Tongue (tissue), 2 donors: Measurements from ENCODE around the gene PCDH9. TPM values are rescaled to one million over a fixed set of nuclear protein-coding genes. Genes with fewer than 3 reads are reported as not detected.
A peak's percentile ranks its signal among the peaks of the same experiment; 100 is the strongest.
"Not testable (repeated sequence)": the region's sequence is repeated elsewhere in the genome, so short reads cannot be mapped to it uniquely, and the experiment has no call there.

Source experiments
- DNase-seq: peaks from one replicate; pipeline ENCODE4 v3.0.0-alpha.2; 2015
- total RNA-seq: library from RNA; depleted of rRNA; stranded (reverse); fragments of >200 nt; gene quantifications from one replicate; pipeline ENCODE4 v1.2.3, GENCODE V29; 2014

PCDH9 gene
- total RNA-seq, 1 donor from 2014 or later = 6.9 TPM

DNA sequence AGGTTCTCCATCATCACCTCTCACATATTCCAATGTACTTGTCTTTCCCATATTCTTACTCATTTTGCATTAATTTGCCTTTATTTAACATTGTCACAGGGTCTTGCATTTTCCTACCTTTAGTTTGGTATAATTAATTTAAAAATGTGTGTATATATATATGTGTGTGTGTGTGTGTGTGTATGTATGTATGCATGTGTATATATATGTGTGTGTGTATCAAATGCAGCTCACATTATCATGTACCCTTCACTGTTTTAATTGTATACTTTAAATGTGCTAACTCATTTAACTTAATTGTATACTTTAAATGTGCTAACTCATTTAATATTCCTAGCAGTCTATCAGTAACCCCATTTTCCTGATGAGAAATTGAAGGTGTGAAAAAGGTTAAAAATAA, 104.5 kb downstream of the PCDH9 start:
- DNase-seq = no peak

DNA sequence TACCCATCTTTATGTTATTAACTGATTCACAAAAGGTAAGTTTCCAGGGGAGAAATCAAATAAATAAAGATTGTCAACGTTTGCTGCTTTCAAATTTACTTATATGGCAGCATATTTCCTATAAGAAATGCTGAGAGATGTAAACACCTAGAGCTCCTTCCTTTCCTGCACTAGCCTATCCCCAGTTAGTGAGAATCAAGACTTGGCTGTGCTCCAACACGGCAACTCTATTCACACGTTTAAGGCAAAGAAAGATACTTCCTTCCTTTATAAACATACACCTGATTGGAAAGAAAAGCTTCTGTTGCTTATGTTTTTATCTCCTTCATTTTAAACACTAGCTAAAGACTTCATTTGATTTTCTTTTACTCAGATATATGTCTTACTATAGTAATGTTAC, 107.0 kb downstream of the PCDH9 start:
- no peak for DNase-seq

DNA sequence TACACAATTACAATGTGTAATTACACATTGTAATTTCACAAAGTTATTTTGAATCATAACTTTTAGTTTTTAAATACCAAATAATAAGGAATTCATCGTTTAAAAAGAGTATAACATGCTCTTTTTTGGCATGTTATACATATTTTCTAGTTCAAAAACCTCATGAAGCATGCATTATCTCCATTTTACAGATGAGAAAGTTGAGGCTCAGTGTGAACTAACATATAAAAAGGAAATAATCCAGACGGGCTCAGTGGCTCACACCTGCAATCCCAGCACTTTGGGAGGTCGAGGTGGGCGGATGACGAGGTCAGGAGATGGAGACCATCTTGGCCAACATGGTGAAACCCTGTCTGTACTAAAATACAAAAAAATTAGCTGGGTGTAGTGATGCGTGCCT, 107.9 kb downstream of the PCDH9 start:
- DNase-seq = no peak

DNA sequence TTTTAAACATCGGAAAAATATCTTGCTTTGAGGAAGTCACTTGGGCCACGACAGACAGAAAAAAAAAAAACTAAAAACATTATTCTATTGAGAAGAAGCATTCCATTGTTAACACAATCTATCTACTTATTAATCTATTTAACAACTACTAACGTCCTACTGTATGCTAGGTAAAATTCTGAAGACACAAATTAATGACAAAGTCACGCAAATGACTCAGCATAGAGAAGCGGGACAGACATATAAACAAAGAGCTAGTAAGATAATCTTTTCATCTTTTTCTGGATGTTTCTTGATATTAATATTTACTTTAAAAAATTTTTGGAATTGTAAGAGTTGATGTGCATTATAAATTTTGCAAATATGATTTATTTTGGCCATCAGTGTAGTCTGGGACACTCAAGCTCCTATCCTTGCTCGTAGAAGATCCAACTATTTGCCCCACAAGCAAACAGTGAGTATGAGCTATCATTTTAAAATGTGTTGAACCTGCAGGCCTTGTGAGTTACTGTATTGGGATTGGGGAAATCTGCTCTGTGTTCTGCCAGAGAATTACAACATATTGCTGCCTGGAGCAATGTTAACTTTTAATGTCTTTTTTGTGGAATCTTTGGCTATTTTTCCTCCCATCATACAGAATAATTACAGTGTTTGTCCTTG, 109.1 kb downstream of the PCDH9 start:
- no peak for DNase-seq

DNA sequence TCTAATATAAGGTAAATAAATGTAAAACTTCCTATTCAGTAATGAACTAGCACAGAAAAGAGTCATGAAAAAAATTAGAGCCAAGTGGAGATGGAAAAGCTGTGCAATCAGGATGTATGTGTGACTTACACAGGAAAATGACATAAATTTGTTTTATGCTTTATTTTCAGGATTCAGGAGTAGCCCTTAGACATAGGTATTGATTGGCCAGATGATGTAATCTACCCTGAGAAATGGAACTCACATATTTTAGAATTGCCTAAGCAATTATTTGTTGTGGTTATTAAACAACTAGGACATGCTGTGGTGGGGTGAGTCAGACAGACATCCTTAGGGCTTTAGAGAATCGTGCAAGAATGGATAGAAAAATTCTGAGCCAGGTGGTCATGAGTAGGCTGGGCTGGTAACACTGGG, 110.6 kb downstream of the PCDH9 start:
- no peak for DNase-seq

DNA sequence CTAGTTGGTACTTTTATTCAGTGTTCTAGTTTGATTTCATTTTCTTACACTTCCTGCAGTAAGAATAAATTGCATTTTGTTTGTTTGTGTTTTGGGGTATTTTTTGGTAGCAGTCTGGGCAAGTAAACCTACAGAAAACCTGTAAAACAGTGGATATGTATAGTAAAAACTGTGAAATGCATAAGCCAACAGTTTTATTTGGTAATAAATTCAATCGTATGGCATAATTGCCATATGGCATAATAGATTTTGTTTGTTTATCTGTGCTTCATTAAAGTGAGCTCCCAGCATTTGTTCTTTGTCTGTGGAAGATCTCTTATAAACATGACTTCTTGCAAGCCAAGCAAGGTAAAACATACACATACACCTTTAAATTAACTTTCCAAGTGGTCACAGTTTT, 111.9 kb downstream of the PCDH9 start:
- no peak for DNase-seq

DNA sequence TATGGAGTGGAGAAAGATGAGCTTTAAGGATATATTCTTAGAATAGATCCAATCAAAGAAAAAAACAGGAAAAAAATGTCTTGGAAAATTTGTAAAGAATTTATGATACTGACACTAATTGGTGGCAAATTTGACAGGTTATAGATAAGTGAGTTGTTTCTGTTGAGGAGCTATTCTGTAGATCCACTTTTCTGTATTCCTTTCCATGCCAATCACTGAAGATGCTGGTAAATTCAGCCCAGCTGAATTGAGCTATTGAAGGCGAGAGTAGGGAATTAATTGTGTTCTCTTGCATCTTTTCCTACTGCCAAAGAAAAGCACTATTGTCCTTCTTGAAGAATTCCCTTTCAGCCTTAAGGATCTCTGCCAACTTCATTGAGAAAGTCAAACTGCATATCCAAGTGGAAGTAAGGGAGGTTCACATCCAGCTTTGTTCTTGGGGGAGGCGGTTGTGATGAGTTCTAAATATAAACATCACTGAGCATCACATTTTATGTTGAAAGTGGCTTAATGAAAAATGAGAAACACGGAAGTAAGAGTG, 113.1 kb downstream of the PCDH9 start:
- peak; percentile 24 for DNase-seq

DNA sequence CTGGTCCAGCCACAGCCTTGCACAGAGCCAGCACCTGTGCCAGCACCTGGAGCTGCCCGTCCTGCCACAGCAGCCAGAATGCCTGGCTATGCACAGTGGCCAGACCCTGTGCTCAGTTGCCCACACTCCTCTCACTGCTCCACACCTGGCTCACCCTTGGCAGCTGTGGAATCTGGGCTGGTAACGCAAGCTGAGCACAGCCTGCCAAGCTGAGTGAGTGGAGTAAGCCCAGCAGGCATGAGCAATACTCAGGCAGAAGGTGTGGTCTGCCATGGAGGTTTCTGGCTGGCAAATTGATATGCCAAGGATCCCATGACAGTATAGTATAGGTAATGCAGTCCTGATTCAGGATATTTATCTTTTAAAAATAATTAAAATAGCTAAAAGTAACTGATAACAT, 122.2 kb downstream of the PCDH9 start:
- no peak for DNase-seq

DNA sequence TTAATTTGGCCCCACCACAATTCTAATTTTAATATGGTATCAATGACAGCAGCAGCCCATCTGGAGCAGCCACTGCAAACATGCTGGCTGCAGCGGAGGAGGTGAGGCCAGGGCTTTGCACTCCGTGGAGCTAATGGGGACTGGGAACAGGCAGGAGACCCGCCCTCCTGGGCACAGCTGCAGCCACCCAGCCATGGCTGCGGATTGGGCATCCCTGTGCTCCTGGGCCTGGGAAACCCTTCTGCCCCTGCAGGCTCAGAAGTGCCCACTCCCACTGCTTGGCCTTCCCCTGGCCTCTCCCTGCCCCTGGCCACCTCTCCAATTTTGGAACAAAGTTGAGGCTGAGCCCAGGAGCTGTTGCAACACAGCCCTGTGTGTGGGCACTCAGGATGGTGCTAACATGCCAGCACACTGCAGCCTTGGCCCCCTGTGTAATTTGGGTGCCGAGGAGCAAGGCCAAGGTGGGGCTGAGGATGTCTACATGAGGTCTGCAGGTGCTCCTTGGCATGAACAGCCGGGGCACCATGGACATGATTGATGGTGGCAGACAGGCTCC, 123.6 kb downstream of the PCDH9 start:
- DNase-seq = no peak

DNA sequence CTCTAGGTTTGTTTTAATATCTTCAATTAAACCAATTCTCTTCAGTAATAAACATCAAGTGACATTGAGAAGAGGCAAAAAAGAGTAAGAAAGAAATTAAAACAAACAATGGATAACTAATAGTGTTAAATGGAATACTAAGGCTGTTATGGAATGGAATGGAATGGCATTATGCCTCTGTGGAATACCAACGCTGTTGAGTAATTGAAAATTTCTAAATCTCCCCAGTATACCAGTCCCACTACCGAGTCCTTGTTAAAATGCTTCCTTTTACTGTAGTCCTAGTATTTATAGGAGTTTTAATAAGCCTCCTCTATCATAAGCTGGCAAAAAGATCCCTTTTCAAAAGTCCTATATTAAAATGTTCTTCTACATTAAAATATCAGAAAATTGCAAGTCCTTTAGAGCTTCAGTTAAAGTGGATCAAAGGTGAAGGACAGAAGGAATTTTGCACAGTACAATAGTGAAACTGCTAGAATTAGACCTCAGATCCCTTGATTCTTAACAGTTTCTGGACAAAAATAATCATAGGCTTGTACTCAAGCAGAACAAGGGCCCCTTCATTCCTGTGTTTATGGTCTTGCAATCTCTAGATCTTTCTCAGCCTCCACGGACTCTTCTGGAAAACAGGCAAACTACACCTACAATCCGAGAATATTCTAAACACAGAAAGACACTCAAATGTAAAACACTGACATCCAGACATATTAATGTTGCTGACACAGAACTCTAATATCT, 128.2 kb downstream of the PCDH9 start:
- DNase-seq = peak; percentile 6

DNA sequence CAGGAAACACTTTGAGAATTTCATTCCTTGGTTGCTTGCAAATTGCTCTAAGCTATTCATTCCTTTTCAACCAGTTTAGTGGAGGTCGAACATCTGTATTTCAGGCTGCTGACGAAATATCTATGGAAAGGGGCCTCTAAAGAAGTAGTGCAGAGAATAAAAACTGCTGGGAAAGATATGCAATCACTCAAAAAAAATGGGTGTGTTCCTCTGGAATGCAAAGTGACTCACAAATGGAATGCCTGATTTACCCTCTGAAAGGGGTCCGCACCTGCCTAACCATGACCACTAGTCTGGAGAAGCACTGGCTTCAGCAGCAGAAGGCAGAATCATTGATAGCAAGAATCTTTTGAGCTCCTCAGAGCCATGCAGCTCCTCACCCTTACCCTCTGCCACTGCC, 129.4 kb downstream of the PCDH9 start:
- no peak for DNase-seq

DNA sequence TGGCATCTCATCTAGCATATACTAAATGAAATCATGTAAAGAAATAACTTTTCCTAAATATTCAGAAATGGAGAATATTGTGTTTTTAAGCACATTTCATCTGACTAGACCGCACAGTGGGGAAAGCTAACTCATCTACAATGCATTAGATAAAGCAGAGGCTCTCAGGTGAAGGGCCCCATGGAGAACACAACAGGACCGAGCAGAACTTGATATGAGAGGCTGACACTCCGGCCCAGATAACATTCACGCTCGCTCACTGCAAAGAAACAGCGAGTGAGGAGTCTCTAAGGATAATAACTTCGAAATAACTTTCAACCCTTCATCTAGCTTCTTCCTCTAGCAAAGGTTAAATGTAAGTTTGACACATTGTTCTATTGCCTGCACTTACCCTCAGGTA, 130.6 kb downstream of the PCDH9 start:
- DNase-seq = no peak

DNA sequence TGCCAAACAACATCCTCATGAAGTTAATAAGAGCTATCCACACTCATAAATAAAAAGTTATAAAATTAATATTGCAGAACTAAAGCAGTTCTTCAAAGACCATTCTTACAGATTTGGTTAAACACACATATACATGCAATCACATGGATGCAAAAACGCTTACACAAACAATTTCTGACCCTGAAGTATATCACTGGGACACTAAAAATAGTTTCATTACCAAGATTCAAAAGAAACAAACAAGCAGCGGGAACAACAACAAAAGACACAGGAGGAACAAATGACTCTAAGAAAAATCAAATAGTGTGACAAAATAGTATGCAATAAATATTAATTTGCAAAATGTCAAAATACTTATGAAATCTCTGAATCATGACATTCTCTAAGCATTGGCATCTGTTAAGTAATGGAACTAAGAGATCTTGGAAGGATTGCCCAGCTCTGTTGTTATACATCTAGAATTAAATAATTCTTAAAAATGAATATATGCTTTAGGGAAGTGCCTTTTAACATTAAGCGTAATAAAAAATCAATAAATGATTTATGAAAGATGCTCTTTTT, 132.2 kb downstream of the PCDH9 start:
- no peak for DNase-seq

DNA sequence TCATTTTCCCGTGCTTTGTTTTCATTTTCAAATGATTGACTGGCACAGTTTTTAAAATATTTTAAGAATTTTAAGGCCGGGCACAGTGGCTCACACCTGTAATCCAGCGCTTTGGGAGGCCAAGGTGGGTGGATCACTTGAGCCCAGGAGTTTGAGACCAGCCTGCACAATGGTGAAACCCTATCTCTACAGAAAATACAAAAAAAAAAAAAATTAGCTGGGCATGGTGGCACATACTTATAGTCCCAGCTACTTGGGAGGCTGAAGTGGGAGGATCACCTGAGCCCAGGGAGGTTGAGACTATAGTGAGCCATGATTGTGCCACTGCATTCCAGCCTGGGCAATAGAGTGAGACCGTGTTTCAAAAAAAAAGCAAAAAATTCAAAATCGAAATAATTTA, 133.2 kb downstream of the PCDH9 start:
- DNase-seq = not testable (repeated sequence)

DNA sequence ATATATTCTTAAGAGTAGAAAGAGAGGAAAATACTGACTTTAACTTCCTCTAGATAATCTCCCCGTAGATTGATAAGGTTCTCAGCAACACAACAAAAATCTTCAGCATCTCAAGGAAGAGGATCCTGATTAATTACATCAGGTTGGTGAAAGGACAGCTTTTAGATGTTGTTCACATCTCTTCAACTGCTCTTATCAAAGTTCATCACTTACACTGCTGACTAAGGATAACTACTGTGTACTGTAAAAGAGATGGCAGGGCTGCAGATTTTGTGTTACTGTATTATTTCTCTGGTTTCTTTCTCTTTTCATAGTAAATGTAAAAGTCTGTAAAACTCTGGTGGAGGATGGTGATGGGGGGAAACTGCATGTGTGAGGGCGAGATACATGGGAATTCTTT, 133.7 kb downstream of the PCDH9 start:
- DNase-seq = no peak

DNA sequence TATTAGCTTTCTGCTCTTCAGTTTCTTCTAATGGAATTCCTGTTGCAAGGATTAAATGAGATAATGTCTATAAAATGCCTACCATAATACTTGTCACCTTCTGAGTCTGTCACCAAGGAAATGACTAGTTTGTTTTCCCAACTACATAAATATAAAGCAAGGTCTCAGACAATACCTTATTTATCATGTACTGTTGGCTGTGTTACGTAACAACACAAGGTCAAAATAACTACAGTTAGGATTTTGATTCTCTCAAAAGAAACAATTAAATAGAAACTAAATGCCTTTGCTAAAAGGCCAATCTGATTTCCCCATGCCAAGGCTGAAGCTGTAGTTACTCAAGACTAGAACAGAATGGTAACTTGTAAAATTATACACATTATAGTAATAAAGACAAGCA, 134.5 kb downstream of the PCDH9 start:
- no peak for DNase-seq

DNA sequence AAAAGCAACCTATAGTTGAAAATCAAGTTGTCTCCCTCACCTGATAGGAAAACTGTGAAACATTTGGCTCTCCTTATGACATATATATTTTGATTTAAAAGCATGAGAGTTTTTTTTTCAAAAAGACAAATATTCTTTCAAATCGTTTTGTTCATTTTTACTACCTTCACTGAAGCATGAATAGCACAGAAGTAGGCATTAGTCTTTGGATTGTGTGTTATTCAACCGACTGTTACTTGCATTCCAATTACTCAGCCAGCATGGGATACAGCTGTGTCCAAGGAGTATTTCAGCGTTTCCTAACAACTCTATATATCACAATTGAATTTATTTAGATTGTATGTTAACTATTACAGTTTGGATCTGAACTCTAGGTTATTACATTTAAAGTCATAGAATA, 135.2 kb downstream of the PCDH9 start:
- DNase-seq = no peak

DNA sequence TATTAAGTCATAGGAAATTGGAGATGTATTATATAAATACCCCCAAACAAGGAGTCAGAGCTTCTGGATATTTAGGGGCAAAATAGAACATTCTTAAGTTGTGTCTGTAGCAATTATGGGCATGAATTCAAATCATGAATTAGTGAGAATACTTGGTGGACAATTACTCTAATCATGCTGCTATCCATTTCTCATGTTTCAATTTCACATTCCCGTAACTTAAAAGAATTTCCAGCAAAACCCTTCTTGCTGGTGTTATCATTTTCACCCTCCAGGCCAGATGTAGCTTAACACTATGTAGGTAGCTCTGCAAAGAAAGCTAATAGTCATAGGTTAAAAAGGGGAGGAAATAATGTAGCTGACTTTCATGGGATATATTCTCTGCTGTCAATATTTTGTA, 136.1 kb downstream of the PCDH9 start:
- DNase-seq = no peak

DNA sequence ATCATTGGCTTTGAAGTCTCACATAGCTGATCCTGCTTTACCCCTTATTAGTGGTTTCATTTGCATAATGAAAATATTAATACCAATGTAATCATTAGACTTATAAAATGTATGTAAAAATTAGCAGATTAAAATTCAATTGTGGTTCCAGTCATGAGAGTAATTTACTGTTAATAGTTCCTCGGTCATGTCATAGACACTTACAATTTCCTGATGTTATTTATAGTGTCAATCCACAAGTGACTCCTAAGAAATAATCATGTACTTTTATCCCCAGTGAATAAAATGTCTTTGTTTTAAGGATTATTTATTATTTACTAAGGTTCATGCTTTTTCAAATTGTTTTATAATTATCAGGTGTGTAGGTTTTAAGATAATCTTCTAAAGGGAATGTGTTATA, 138.5 kb downstream of the PCDH9 start:
- DNase-seq = no peak

DNA sequence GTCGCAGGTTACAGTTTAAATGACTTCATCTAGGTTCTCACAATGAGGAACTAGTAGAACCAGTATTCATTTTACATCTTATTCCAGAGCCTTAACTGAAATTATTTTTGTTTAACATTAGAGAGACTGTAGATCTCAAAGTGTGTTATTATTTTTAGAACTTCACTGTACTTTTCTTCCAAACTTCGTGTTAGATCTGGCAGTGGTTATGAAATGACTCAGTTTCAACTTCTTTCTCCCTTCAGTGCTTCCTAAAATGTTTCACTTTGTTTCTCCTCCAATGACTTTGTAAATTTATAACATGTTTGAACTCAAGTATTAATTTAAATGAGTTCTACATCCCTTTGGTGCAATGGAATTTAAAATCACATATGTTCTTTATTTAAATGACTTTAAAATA, 139.3 kb downstream of the PCDH9 start:
- DNase-seq = no peak

DNA sequence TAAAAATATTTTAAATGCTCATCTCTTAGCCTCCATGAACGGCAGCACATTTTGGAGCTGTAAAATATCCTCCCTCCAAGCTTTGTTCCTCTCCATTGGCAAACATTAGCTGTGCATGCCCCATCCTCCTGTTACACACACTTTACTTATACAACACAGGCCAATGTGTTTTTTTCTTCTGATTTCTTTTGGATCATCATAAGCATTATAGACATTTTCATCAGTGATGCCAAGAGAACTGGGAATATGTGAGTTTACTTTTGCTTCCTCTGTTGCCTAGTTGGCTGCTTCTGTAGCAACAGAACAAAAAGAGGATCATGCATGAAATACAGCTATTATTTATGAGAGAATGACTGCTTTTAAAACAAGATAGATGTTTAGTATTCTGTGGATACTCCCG, 142.6 kb downstream of the PCDH9 start:
- peak; percentile 18 for DNase-seq

DNA sequence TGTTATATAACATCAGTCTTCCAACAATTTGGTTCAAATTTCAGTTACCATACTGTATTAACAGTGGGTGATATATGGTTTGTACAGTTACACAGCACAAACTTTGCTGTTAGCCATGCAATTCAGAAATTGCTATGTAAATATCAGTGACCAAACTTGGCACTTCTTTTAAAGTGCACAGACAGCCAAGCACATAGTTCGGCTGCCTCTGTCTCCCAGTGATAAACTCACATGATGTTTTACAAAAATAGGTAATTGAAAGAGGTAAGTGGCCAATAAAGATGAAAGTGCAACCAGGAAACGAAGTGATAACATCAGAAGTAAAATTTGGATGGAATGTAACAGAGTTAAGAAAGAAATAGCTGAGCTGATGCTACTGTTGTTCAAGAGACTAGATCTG, 143.9 kb downstream of the PCDH9 start:
- DNase-seq = no peak

DNA sequence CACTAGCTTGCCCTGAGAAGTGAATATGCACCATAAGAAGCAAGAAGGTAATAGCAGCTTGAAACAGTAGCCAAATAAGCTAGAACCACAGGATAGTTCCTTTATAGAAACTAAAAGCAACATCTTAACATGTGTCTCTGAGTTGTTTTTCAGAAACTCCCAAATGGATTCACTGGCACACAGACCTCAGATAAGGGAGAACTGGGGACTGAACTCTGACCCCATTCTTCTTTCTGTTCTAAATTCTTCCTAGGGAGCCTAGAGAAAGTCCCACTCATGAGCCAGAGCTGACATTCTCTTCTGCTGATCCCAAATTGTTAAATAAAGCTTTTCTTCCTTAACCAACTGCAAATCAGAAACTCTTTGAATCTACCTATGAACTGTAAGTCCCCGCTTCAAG, 146.1 kb downstream of the PCDH9 start:
- no peak for DNase-seq
